GM19395 (cell line): ENCODE measurements around the gene AKAP6.

Experiments used
- ATAC-seq: cut with Tn5 transposase; IDR thresholded peaks from one replicate; pipeline ENCODE4 v1.9.1; 2021; ENCODE audit warnings: mild to moderate bottlenecking, moderate library complexity; ENCODE audit not compliant: unreplicated experiment

AKAP6 gene

GRCh38 chr14:32728526-32728925, 399.4 kb downstream of the AKAP6 start:
- no peak for ATAC-seq

GRCh38 chr14:32728976-32729375, 399.9 kb downstream of the AKAP6 start:
- ATAC-seq: no peak

GRCh38 chr14:32731249-32731648, 402.2 kb downstream of the AKAP6 start:
- ATAC-seq: no peak

GRCh38 chr14:32733015-32733414, 403.9 kb downstream of the AKAP6 start:
- ATAC-seq: no peak

- no peak for ATAC-seq
These were observed 405.2 kb downstream of the AKAP6 start for GRCh38 chr14:32734261-32734660.

GRCh38 chr14:32737621-32738020, 408.5 kb downstream of the AKAP6 start:
- no peak for ATAC-seq

GRCh38 chr14:32738206-32738871, 409.2 kb downstream of the AKAP6 start:
- no peak for ATAC-seq

- ATAC-seq: no peak
These were observed 415.8 kb downstream of the AKAP6 start for GRCh38 chr14:32744811-32745445.

- no peak for ATAC-seq
These were observed 425.1 kb downstream of the AKAP6 start for GRCh38 chr14:32754209-32754608.

GRCh38 chr14:32756173-32756572, 427.1 kb downstream of the AKAP6 start:
- no peak for ATAC-seq

GRCh38 chr14:32756775-32757174, 427.7 kb downstream of the AKAP6 start:
- ATAC-seq: no peak

GRCh38 chr14:32757568-32757967, 428.5 kb downstream of the AKAP6 start:
- no peak for ATAC-seq

GRCh38 chr14:32761381-32761968, 432.4 kb downstream of the AKAP6 start:
- ATAC-seq: no peak

- ATAC-seq: no peak
These were observed 433.8 kb downstream of the AKAP6 start for GRCh38 chr14:32762886-32763285.

- no peak for ATAC-seq
These were observed 434.6 kb downstream of the AKAP6 start for GRCh38 chr14:32763673-32764072.

GRCh38 chr14:32764131-32764530, 435.0 kb downstream of the AKAP6 start:
- ATAC-seq: no peak

- ATAC-seq: no peak
These were observed 441.3 kb downstream of the AKAP6 start for GRCh38 chr14:32770422-32770821.

GRCh38 chr14:32774214-32774613, 445.1 kb downstream of the AKAP6 start:
- no peak for ATAC-seq

GRCh38 chr14:32779840-32780239, 450.7 kb downstream of the AKAP6 start:
- ATAC-seq: no peak

- ATAC-seq: no peak
These were observed 455.3 kb downstream of the AKAP6 start for GRCh38 chr14:32784405-32784804.

GRCh38 chr14:32785585-32785984, 456.5 kb downstream of the AKAP6 start:
- no peak for ATAC-seq

GRCh38 chr14:32786886-32787285, 457.8 kb downstream of the AKAP6 start:
- ATAC-seq: no peak
